A673 (cell line): Measurements from ENCODE around the gene PRKAG2.

Experiments
- CTCF ChIP-seq: fragments of 300-800, 200-600 bp; sonication (generic); conservative IDR thresholded peaks from 2 replicates; pipeline ENCODE4 v1.5.1; 2017; ENCODE audit warnings: low read depth, mild to moderate bottlenecking, antibody characterized with exemption, low read length, moderate library complexity, mixed read lengths
- EZH2 ChIP-seq: fragments of 200-600 bp; sonication (generic); IDR thresholded peaks from 2 replicates; pipeline ENCODE4 v1.6.1; 2017; ENCODE audit warnings: borderline replicate concordance, low read depth, mild to moderate bottlenecking, mixed read lengths, antibody characterized with exemption, low read length; ENCODE audit not compliant: poor library complexity, severe bottlenecking

GRCh38 chr7:151683615-151684407 is 193.1 kb downstream of the PRKAG2 start:
- TF ChIP-seq CTCF (no peak), EZH2 (no peak)
